Activated CD8-positive, alpha-beta memory T cell treated with anti-CD3 and anti-CD28 coated beads, Interleukin-2, amount 50 U/mL, for 24 hours (primary cell): ENCODE data around the gene SMIM45.
"Not testable (repeated sequence)": the region's sequence is repeated elsewhere in the genome, so short reads cannot be mapped to it uniquely, and the experiment has no call there.

Source experiments
- DNase-seq: peaks from one replicate; pipeline ENCODE4 v3.0.0-alpha.2; 2020; ENCODE audit errors: extremely low read depth

Gene SMIM45

GRCh38 chr22:41935015-41935351, 17.0 kb upstream of the SMIM45 start:
- no peak for DNase-seq

DNA sequence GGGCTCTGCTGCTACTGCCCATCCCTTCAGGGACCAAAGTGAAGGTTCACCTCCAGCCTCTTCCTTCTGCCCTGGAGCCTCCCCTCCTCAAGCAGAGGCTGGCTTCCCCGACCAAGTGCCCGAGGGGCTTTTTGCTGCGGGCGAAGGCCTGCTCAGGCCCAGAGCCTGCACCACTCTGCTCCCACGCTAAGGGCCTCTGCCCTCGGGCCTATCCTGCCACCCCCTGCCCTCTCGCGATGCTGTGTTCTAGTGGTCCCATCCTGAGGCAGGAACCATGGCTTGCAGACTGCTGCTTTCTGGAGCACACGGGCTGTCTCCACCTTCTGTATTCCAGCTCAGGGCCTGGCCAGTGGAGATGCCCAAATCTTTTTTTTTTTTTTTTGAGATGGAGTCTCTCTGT, 16.4 kb upstream of the SMIM45 start:
- DNase-seq: no peak

DNA sequence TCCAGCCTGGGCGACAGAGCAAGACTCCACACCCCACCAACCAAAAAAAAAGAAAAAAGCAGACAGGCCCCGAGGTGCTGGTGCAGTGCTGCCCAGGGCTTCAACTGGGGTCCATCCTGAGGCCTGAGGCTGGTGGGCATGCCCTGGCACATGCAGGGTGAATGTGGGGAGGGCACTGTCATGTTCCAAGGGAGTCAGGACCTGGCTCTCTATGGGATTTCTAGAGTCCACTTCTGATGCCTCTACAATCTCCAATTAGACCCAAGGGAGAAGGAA, 15.1 kb upstream of the SMIM45 start:
- DNase-seq: no peak

GRCh38 chr22:41939981-41940831, 11.7 kb upstream of the SMIM45 start:
- DNase-seq: peak; percentile 90

- DNase-seq: peak; percentile 62
These were observed 10.9 kb upstream of the SMIM45 start for GRCh38 chr22:41940832-41941765.

DNA sequence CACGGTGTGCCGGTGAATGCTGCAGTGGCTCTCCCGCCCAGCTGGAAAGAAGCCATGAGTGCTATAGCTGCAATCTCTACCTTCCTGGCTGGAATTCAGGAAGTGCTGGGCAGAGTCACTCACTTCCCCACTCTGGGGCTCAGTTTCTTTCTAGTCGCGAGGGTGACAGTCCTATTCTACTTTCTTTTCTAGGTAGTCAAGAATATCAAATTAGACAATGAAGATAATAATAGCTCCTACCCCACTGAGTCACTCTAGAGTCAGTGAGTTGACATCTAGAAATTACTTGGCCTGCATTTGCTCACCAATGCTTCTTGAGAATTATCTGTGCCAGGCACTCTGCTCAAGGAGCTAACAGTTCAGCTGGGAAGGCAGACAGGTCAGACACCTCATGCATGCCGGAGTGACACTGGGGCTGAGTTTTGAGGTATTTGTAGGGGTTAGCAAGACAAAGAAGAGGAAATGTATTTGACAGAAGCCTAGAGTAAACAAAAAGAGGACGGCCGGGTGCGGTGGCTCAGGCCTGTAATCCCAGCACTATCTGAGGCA, 8.2 kb upstream of the SMIM45 start:
- DNase-seq: no peak

DNA sequence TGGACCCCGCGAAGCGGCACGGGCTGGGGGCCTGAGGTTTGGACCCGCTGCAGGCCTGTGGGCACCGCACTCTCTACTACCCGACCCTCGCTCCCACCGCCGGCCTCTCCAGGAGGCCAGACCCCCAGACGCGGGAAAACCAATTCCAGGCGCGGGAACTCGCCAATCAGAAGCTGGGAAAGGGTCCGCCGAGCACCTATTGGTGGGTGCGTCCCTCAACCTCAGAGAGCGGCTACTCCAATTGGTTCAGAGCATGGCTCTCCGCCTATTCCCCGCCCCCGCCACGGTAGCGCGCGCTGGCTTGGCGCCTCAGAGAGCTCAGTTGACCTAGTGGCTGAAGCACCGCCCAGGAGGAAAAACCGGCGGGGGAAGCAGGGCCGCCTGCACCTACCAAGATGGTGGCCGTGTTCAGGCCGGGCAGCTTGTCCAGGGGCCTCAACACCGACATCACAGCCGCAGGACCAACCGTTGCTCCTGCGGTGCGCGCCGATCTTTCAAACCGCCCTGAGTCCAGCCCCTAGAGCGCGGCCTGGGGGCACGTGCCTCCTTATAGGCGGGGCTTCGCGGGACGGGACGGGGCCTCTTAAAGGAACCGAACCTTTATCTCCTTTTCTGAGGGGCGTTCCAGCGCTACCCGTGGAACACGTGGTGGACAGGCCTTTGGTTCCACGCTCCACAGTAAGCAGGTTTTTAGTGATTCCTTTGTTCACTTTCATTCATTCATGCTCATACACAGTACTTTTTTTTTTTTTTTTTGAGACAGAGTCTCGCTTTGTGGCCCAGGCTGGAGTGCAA, 5.1 kb upstream of the SMIM45 start, which contains the start of gene CENPM:
CENPM (minus strand) TSS at position 524 of the 795 bp plus-strand sequence; CDS start at position 448, 76 bp downstream.
- peak; percentile 82 for DNase-seq

DNA sequence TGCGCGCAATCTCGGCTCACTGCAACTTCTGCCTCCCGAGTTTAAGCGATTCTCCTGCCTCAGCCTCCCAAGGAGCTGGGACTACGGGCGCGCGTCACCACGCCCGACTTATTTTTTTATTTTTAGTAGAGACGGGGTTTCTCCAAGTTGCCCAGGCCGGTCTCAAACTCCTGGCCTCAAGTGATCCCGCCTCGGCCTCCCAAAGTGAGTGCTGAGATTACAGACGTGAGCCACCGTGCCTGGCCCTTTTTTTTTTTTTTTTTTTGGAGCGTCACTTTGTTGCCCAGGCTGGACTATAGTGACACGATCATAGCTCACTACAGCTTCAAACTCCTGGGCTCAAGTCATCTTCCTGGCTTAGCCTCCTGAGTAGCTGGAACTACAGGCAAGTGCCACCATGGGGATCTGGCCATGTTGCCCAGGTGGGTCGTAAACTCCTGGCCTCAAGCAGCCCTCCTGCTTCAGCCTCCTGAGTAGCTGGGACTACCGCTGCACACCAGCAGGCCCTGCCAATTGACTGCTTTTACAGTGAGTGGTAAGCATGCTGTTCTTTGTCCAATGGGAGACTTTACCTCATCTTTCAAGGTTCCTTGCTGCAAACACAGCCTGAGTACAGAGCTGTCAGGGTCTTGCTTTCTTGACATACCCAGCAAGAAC, 4.4 kb upstream of the SMIM45 start:
- DNase-seq: no peak

DNA sequence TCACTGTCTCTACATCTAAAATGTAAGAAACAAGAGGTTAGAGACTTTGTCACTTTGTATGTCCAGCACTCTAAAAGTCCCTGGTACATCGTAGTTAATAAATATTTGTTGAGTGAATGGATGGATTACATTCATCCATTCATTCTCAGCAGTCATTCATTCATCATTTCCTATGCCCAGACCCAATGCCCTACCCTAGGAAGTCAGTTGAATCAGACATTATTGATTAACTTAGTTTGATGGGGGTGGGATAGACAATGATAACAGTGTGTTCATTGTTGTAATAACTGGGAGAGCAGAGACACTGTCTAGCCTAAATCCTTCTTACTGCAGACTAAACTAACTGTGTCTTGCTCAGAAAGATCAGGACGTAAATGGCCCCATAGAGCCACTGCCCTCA, 3.8 kb upstream of the SMIM45 start:
- no peak for DNase-seq

- DNase-seq: not testable (repeated sequence)
These were observed 3.0 kb upstream of the SMIM45 start for GRCh38 chr22:41948928-41949296.

GRCh38 chr22:41949297-41949965, 2.5 kb upstream of the SMIM45 start:
- no peak for DNase-seq

DNA sequence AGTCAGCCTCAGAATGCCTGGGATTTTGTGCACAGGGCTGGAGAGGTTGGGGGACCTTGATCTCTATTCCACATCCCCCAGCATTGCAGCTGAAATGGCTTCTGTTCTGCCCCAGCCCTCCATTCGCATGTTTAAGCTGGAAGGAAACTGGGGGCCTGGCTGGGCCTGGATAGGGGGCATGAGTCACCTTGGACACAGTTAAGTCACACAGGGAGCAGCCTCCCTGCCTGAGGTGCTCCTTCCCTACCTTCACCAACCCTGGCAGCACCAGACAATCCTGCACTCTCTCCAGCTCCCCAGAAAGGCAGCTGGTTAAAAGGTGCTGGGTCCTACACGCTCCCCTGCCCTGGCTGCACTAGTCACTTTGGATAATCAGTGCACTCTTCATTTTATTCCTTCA, 763 bp downstream of the SMIM45 start:
- DNase-seq: no peak

- no peak for DNase-seq
These were observed 6.1 kb downstream of the SMIM45 start for GRCh38 chr22:41957941-41958556.

DNA sequence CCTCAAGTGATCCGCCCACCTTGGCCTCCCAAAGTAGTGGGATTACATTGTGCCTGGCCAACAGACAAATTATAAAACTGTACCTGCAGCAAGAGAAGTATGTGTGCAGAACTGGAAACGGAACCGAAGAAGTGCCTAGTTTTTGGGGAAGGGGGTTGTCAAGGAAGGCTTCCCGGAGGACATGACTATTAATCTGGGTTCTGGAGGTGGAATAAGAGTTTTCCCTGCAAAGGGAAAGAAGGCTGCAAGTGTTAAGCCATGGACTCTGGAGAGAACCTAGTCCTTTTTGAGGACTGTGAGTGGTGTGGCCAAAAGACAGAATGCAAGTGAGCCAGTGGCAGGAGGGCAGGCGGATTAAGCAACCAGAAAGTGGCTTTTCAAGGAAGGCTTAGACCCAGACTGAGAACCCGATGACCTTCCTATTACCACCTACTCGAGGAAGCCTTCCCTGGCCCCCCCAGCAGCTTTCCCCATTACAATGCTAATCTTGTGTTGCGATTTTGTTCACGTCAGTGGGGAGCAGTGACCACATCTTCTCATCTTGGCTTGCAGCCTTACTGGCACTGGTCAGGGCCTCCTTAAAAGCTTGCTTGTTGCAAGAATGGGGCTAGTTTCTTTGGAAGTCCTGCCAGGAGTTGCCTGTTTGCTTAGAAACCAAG, 11.6 kb downstream of the SMIM45 start:
- no peak for DNase-seq

DNA sequence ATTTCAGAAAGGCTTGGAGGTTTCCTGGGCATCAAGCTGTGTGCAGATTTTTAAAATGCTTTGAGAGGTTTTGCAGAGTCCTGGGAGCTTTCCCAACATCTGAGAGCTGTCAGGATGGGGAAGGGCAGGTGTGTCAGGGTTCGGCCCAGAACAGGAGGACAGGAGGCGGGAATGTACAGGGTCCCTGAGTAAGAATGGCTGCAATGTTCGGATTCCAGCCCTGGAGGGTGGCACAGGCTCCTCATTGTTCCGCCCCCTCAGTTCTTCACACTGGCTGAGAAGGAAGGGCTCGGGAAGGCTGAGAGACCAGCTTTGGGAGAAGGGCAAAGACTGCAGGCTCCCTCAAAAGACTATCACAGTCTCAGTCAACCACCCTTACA, 12.2 kb downstream of the SMIM45 start:
- DNase-seq: no peak

- no peak for DNase-seq
These were observed 14.3 kb downstream of the SMIM45 start for GRCh38 chr22:41966225-41966606.

- DNase-seq: no peak
These were observed 14.8 kb downstream of the SMIM45 start for GRCh38 chr22:41966607-41967240.

- no peak for DNase-seq
These were observed 16.7 kb downstream of the SMIM45 start for GRCh38 chr22:41968601-41969000.

DNA sequence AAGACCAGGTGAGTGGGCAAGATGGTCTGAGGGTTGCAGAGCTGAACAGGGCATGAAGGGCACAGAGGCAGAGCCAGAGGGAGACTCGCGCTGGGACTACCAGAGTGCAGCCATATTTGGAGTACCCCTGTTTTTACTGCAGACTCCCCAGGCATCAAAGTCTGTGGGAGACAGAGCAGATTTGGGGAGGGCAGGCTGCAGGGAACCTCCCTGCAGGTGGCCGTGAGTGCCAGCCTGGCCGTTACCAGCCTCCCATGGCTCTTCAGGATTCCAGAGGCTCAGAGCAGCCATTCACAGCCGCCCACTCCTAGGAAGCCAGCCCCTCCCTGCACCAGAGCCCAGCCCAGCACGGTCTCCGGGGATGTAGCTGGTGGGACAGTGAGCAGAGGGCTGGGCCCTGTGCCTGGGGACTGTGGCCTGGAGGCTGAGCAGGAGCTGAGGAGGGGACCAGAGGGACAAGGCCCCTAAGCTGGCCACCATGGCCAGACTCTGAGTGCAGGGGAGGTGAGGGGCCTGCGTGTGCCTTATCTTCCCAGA, 17.2 kb downstream of the SMIM45 start, which contains the start of gene SEPTIN3:
SEPTIN3 (plus strand) TSS at position 334 of the 537 bp plus-strand sequence. CDS start 2,050 bp downstream, outside the sequence.
- DNase-seq: no peak
